C1 segment of cervical spinal cord (tissue), 14 donors: Measurements from ENCODE around the gene RAP1B.

Experiments used
- DNase-seq, 14 donors: peaks; one replicate each; lab custom pipeline; 2025; lab: John Stamatoyannopoulos, UW

The RAP1B gene

GRCh38 chr12:68611806-68612160 is 1.1 kb downstream of the RAP1B start:
- no peak for DNase-seq

- no peak for DNase-seq
These were observed 1.5 kb downstream of the RAP1B start for GRCh38 chr12:68612202-68612601.

GRCh38 chr12:68612697-68613096 is 2.0 kb downstream of the RAP1B start:
- DNase-seq: no peak

- no peak for DNase-seq
These were observed 2.7 kb downstream of the RAP1B start for GRCh38 chr12:68613209-68613904.

GRCh38 chr12:68614105-68614679 is 3.5 kb downstream of the RAP1B start:
- no peak for DNase-seq

- DNase-seq: no peak
These were observed 4.1 kb downstream of the RAP1B start for GRCh38 chr12:68614769-68615168.

- DNase-seq: no peak
These were observed 6.6 kb downstream of the RAP1B start for GRCh38 chr12:68617160-68617926.

GRCh38 chr12:68619541-68619940 is 8.8 kb downstream of the RAP1B start:
- no peak for DNase-seq

- DNase-seq: no peak
These were observed 10.1 kb downstream of the RAP1B start for GRCh38 chr12:68620519-68621471.

- DNase-seq: no peak
These were observed 10.9 kb downstream of the RAP1B start for GRCh38 chr12:68621472-68622081.

- DNase-seq: no peak
These were observed 11.6 kb downstream of the RAP1B start for GRCh38 chr12:68622250-68622649.

- DNase-seq: no peak
These were observed 12.4 kb downstream of the RAP1B start for GRCh38 chr12:68623059-68623458.

- DNase-seq: no peak
These were observed 13.3 kb downstream of the RAP1B start for GRCh38 chr12:68623984-68624383.

GRCh38 chr12:68624933-68625332 is 14.2 kb downstream of the RAP1B start:
- DNase-seq: no peak

GRCh38 chr12:68627673-68628319 is 17.1 kb downstream of the RAP1B start:
- DNase-seq: no peak

GRCh38 chr12:68628698-68629097 is 18.0 kb downstream of the RAP1B start:
- no peak for DNase-seq

- no peak for DNase-seq
These were observed 19.4 kb downstream of the RAP1B start for GRCh38 chr12:68630050-68630449.

- DNase-seq: no peak
These were observed 19.9 kb downstream of the RAP1B start for GRCh38 chr12:68630598-68630997.

GRCh38 chr12:68631227-68631626 is 20.5 kb downstream of the RAP1B start:
- no peak for DNase-seq

GRCh38 chr12:68632486-68632885 is 21.8 kb downstream of the RAP1B start:
- DNase-seq: no peak
